PC-9 (cell line): ENCODE data around the gene SH3D21.

ENCODE experiments used
- CTCF ChIP-seq: fragments of 200-600 bp; sonication (generic); conservative IDR thresholded peaks from 2 replicates; pipeline ENCODE4 v1.6.1; 2017; ENCODE audit warnings: mixed run types, antibody characterized with exemption, mild to moderate bottlenecking, moderate library complexity
- EZH2 ChIP-seq: fragments of 200-600 bp; sonication (generic); IDR thresholded peaks from 2 replicates; pipeline ENCODE4 v1.8.0; 2017; ENCODE audit warnings: antibody characterized with exemption, low read depth

- no peak for TF ChIP-seq CTCF
- TF ChIP-seq EZH2: no peak
Observed at GRCh38 chr1:36320291-36320761, 14.2 kb downstream of the SH3D21 start.
